ENCODE measurements around the gene EIF6.

Gene EIF6

DNA sequence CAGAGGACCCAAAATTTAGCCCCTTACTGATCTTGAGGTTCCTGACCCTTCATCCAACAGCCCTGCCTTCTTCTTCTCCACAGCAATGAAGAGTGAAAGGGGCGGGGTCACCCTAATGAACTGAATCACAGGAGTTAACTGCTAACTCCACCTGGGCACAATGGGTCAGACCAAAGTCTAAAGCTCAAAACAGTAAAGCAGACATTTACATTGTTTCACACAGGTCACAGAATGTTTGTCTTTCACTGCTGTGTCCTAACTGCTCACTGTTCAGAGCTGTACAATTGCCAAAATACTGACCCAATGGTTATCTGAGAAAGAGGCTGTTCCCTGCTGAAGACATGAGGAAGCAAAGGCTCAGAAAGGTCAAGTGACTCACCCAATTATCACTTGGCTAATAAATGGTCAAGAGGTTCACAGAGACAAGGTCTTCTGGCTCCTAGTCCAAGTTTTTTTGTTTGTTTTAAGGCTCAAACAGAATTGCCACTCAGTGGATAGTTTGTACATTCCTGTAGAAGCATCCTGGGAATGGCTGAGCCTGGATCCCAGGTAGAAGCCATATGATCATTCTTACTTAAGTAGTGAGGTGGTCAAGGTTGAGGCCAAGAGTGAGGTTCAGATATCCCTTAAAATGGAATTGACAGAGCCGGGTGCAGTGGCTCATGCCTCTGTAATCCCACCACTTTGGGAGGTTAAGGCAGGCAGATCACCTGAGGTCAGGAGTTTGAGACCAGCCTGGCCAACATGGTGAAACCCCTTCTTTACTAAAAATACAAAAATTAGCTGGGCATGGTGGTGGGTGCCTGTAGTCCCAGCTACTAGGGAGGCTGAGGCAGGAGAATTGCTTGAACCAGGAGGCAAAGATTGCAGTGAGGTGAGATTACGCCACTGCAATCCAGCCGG is 42.8 kb upstream of the EIF6 start:
- no peak overlapping the region for H3K4me3 ChIP-seq (replicated peaks; ENCODE audit: low read depth, low read length)
- DNase-seq (ENCODE audit: extremely low read depth, low read depth) = no peak
- TF ChIP-seq, protein P1, sequence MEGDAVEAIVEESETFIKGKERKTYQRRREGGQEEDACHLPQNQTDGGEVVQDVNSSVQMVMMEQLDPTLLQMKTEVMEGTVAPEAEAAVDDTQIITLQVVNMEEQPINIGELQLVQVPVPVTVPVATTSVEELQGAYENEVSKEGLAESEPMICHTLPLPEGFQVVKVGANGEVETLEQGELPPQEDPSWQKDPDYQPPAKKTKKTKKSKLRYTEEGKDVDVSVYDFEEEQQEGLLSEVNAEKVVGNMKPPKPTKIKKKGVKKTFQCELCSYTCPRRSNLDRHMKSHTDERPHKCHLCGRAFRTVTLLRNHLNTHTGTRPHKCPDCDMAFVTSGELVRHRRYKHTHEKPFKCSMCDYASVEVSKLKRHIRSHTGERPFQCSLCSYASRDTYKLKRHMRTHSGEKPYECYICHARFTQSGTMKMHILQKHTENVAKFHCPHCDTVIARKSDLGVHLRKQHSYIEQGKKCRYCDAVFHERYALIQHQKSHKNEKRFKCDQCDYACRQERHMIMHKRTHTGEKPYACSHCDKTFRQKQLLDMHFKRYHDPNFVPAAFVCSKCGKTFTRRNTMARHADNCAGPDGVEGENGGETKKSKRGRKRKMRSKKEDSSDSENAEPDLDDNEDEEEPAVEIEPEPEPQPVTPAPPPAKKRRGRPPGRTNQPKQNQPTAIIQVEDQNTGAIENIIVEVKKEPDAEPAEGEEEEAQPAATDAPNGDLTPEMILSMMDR (IDR thresholded peaks at IDR 0.05; ENCODE audit: low read depth, low read length, missing control alignments) = no peak

DNA sequence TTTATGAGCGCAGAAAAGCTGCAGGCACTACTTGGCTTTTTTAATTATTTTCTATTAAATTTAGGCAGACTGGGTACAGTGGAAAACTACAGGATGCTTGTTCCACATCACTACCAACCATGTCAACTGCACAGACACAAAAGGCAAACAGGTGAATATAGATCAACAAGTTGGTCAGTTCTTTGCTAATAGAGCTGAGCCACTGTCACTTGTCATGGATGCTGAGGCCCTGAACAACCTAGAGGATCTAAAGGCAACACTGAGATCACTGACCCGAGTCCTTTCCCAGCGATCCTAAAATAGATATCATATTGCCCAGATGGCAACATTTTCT is 42.1 kb upstream of the EIF6 start:
- TF ChIP-seq, protein P1 (IDR thresholded peaks at IDR 0.05; ENCODE audit: low read depth, low read length, missing control alignments) = no peak
- no peak overlapping the region for H3K4me3 ChIP-seq (replicated peaks; ENCODE audit: low read depth, low read length)
- DNase-seq (ENCODE audit: extremely low read depth, low read depth) = no peak

DNA sequence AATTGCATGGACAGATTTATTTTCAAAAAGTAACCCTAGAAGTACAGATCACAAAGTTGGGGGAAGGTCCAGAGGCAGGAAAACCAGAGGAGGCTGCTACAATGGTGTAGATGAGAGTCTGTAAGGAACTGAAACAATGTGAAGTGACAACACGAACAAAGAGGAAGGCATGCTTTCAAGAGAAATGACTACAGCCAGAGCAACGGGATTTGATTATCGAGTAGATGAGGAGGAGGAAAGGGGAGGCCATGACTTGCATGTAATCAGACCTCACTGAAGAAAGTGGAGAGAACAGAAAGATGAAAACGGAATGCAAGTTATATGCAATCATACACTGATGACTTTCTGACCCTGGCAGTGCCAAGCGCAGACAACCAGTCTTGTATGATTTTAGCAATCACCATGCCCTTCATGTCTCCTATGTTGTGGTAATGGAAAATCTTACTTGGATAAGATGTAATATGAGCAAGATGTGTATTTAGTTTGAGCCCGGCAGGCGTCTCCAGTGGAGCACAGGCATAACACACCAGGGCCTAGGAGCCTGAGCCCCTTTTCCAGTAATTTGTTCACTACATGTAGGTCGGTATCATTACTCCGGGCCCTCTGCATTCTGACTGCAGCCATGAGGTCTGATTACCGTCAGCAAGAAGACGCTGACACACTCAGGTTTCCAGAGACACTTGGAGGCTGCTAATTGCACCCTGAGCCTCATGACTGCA is 41.6 kb upstream of the EIF6 start:
- no peak overlapping the region for H3K4me3 ChIP-seq (replicated peaks; ENCODE audit: low read depth, low read length)
- no peak for DNase-seq (ENCODE audit: extremely low read depth, low read depth)
- TF ChIP-seq, protein P1 (IDR thresholded peaks at IDR 0.05; ENCODE audit: low read depth, low read length, missing control alignments) = no peak

DNA sequence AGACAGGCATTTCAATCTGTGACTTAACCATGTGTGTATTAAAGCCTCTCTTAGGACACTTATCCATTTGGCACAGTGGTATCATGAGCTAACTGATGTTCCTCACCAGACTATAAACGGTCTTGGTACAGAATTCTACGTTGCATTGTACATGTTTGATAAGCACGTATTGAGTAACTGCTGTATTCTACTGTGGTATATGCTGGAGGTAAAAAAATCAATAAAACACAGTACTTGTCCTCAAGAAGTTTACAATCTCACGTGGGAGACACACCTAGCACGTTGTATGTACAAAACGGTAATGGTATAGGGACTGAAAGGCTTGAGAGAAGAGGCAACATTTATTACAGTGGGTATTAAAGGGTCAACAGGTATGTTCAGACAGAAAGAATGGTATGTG is 40.8 kb upstream of the EIF6 start:
- H3K4me3 ChIP-seq (replicated peaks; ENCODE audit: low read depth, low read length) = no peak overlapping the region
- no peak for DNase-seq (ENCODE audit: extremely low read depth, low read depth)
- TF ChIP-seq, protein P1 (IDR thresholded peaks at IDR 0.05; ENCODE audit: low read depth, low read length, missing control alignments) = no peak

DNA sequence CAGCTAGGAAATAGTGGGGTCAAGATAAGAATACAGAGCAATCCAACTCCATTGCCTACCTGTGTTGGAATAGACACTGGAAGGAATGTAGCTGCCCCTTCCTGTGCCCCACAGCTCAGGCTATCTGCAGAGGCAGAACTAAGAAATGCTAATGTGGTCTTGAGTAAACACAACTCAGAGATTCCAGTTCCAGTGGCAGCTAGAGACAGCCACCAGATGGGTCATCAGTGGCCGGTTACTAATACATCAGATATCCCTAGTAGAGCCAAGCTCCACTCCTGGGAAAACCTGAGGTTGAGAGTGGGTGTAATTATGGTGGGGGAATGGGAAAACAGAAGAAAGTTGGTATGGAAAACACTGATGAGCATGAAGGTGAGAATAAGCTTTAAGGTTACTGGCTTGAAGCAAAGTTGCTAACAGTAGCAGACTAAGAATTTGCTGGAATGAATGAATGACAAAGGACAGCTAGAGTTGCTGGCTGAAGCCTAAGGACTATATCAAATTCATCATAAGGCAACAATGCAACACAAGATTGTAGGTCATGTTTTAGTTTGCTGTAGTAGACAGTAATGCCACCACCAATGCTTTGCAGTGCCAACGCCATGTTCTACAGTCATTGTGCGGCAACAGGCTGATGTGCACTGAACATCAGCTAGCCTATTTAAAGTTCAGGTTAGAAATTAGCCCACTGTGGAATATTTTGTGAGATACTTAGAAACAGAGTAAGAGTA is 36.0 kb upstream of the EIF6 start:
- no peak overlapping the region for H3K4me3 ChIP-seq (replicated peaks; ENCODE audit: low read depth, low read length)
- TF ChIP-seq, protein P1 (IDR thresholded peaks at IDR 0.05; ENCODE audit: low read depth, low read length, missing control alignments) = no peak
- DNase-seq (ENCODE audit: extremely low read depth, low read depth) = no peak

DNA sequence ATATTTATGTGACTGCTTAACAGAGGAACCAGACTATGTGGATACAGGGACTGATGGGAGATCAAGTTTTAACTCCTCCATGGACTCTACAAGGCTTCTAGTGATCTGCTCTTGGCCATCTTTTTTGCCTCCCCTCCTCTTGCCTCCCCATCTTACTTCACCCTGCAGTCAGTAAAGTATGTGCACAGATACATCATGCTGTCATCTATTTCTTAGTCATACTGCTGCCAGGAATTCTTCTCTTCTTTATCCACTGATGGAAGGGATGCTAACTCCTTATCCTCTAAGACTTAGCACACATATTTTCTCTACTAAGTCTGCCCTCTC is 35.3 kb upstream of the EIF6 start:
- no peak for DNase-seq (ENCODE audit: extremely low read depth, low read depth)
- TF ChIP-seq, protein P1 (IDR thresholded peaks at IDR 0.05; ENCODE audit: low read depth, low read length, missing control alignments) = no peak
- no peak overlapping the region for H3K4me3 ChIP-seq (replicated peaks; ENCODE audit: low read depth, low read length)

Measured in HFF-Myc (cell line).